HepG2 (cell line): Measurements from ENCODE around the gene SLC13A3. TPM values are rescaled to one million over a fixed set of nuclear protein-coding genes. Genes with fewer than 3 reads are reported as not detected.

ENCODE experiments used
- ATAC-seq: fragments of 200-7000 bp; cut with Tn5 transposase; 3 replicates; pipeline ENCODE4 v1.9.1; 2020; ENCODE audit warnings: mild to moderate bottlenecking, moderate library complexity
- BruUV-seq: library from RNA; stranded (reverse); fragments of 400-500 nt; replicated peaks from 2 replicates; lab custom pipeline; 2021; lab: Mats Ljungman, UMichigan
- CTCF ChIA-PET: fragments of 300-600 bp; formaldehyde crosslinking; extraction: SDS; loops from one replicate; lab custom pipeline; 2021; ENCODE audit warnings: low total read pairs, inconsistent platforms, low intra/inter-chr PET ratio; lab: Yijun Ruan, JAX
- POLR2A ChIA-PET: fragments of 350-600 bp; sonication (Branson Sonifier 250); formaldehyde crosslinking; loops from one replicate; lab custom pipeline; 2020; ENCODE audit warnings: antibody characterized with exemption, inconsistent platforms; lab: Yijun Ruan, JAX
- DNase-seq: peaks from one replicate; pipeline ENCODE4 v3.0.0-alpha.2; 2015; ENCODE audit warnings: low spot score
- FAIRE-seq: peaks from 3 replicates; lab custom pipeline; 2011; peaks lifted over from hg19 to GRCh38; lab: Jason Lieb, UNC
- H2AFZ ChIP-seq: one replicate; pipeline ENCODE4 v1.6.1; 2011; ENCODE audit warnings: low read length, inconsistent platforms
- H3K27ac ChIP-seq: fragments of 300-600 bp; 3 replicates; pipeline ENCODE4 v1.8.0; 2011; ENCODE audit warnings: mixed run types, mild to moderate bottlenecking, mixed read lengths, low read length, inconsistent platforms; ENCODE audit not compliant: insufficient read depth; ENCODE audit errors: extremely low read length
- H3K27me3 ChIP-seq, 2 experiments: fragments of 200-600 bp in 1 of 2; 2 replicates in 1 of 2; 3 replicates in 1 of 2; pipeline versions ENCODE4 v1.6.0 to v1.8.0; 2011; ENCODE audit warnings: low read length in 2 of 2, mild to moderate bottlenecking in 2 of 2, moderate library complexity in 2 of 2, inconsistent platforms in 1 of 2; ENCODE audit not compliant: insufficient read depth in 2 of 2, control insufficient read depth in 1 of 2
- H3K36me3 ChIP-seq, 2 experiments: fragments of 200-600 bp in 1 of 2; replicated peaks in 1 of 2; 2 replicates in 1 of 2; 3 replicates in 1 of 2; pipeline versions ENCODE4 v1.5.1 to v1.8.0; 2011; ENCODE audit warnings: low read length in 2 of 2, inconsistent platforms in 1 of 2; ENCODE audit not compliant: insufficient read depth in 2 of 2, control insufficient read depth in 1 of 2
- H3K4me1 ChIP-seq: 2 replicates; pipeline ENCODE4 v1.5.1; 2012; ENCODE audit warnings: low read length, inconsistent platforms; ENCODE audit not compliant: insufficient read depth
- H3K4me2 ChIP-seq: 2 replicates; pipeline ENCODE4 v1.6.0; 2011; ENCODE audit warnings: low read depth, low read length, inconsistent platforms
- H3K4me3 ChIP-seq, 3 experiments: fragments of 200-600 bp in 1 of 3; sonication (generic), shearing (Covaris generic) in 1 of 3; replicated peaks in 1 of 3; 2 replicates each; pipeline ENCODE4 v1.5.1; 2011 to 2016; ENCODE audit warnings: low read length in 3 of 3, inconsistent platforms in 2 of 3, low read depth in 2 of 3, mild to moderate bottlenecking in 2 of 3, control low read depth in 1 of 3, mixed read lengths in 1 of 3; ENCODE audit not compliant: insufficient read depth in 1 of 3
- H3K79me2 ChIP-seq: one replicate; pipeline ENCODE4 v1.6.1; 2011; ENCODE audit warnings: low read length, inconsistent platforms; ENCODE audit not compliant: insufficient read depth
- H3K9ac ChIP-seq: 2 replicates; pipeline ENCODE4 v1.6.0; 2011; ENCODE audit warnings: mild to moderate bottlenecking, low read depth, low read length, inconsistent platforms; ENCODE audit not compliant: insufficient read depth
- H3K9me3 ChIP-seq: 2 replicates; pipeline ENCODE4 v1.5.1; 2012; ENCODE audit warnings: mild to moderate bottlenecking, low read length
- H4K20me1 ChIP-seq: 2 replicates; pipeline ENCODE4 v1.6.0; 2011; ENCODE audit warnings: inconsistent platforms, mild to moderate bottlenecking, low read length, moderate library complexity; ENCODE audit not compliant: insufficient read depth
- ATAD3A ChIP-seq: sonication (generic); formaldehyde crosslinking; IDR thresholded peaks from 2 replicates; pipeline ENCODE4 v1.4.0; 2020; ENCODE audit warnings: missing genetic modification reagents
- FOXP4 ChIP-seq: sonication (generic); formaldehyde crosslinking; IDR thresholded peaks from 2 replicates; pipeline ENCODE4 v1.4.0; 2020; ENCODE audit warnings: missing genetic modification reagents
- GMEB1 ChIP-seq: sonication (generic); formaldehyde crosslinking; IDR thresholded peaks from 2 replicates; pipeline ENCODE4 v1.5.1; 2020; ENCODE audit warnings: missing genetic modification reagents, mild to moderate bottlenecking, borderline replicate concordance
- IRF2 ChIP-seq: IDR thresholded peaks from 2 replicates; pipeline ENCODE4 v1.6.1; 2018; ENCODE audit warnings: missing genetic modification reagents, missing compliant biosample characterization
- NFAT5 ChIP-seq: sonication (generic); formaldehyde crosslinking; IDR thresholded peaks from 2 replicates; pipeline ENCODE4 v1.4.0; 2020; ENCODE audit warnings: missing genetic modification reagents
- PAF1 ChIP-seq: IDR thresholded peaks from 2 replicates; pipeline ENCODE4 v1.6.1; 2016; ENCODE audit warnings: missing genetic modification reagents, missing compliant biosample characterization
- SIN3B ChIP-seq: fragments of 150-350 bp; IDR thresholded peaks from 2 replicates; pipeline ENCODE4 v1.6.1; 2014; ENCODE audit warnings: low read length
- SNAI1 ChIP-seq: sonication (generic); formaldehyde crosslinking; IDR thresholded peaks from 2 replicates; pipeline ENCODE4 v1.5.0; 2020; ENCODE audit warnings: mild to moderate bottlenecking, missing genetic modification reagents, borderline replicate concordance
- THAP7 ChIP-seq: sonication (generic); formaldehyde crosslinking; IDR thresholded peaks from 2 replicates; pipeline ENCODE4 v1.8.1; 2023; ENCODE audit warnings: mild to moderate bottlenecking, missing genetic modification reagents
- ZBTB46 ChIP-seq: sonication (generic); formaldehyde crosslinking; IDR thresholded peaks from 2 replicates; pipeline ENCODE4 v1.4.0; 2020; ENCODE audit warnings: mild to moderate bottlenecking, missing genetic modification reagents, borderline replicate concordance
- ZNF333 ChIP-seq: sonication (generic); formaldehyde crosslinking; IDR thresholded peaks from 2 replicates; pipeline ENCODE4 v1.4.0; 2020; ENCODE audit warnings: mild to moderate bottlenecking, missing genetic modification reagents, borderline replicate concordance
- ZNF572 ChIP-seq: sonication (generic); formaldehyde crosslinking; IDR thresholded peaks from 2 replicates; pipeline ENCODE4 v1.5.1; 2020; ENCODE audit warnings: mild to moderate bottlenecking, missing genetic modification reagents
- ZNF776 ChIP-seq: sonication (generic); formaldehyde crosslinking; IDR thresholded peaks from 2 replicates; pipeline ENCODE4 v1.4.0; 2020; ENCODE audit warnings: mild to moderate bottlenecking, missing genetic modification reagents
- WGBS: methylation state at CpG from one replicate; pipeline ENCODE4 v1.1.6; 2017; ENCODE audit warnings: low lambda C conversion rate; 5-methylcytosine and 5-hydroxymethylcytosine counted together
- in situ Hi-C: cut with HindIII; loops from 2 replicates; pipeline ENCODE4 v1.10.0; 2017; ENCODE audit warnings: low pct_unique_long_range_greater_than_20kb; ENCODE audit not compliant: extremely low pct_ligation_motif_present
- intact Hi-C: fragments of 100-400 bp; cut with micrococcal nuclease; formaldehyde crosslinking; loops from one replicate; pipeline ENCODE4 v1.10.0; 2022; ENCODE audit not compliant: unreplicated experiment
- polyA plus RNA-seq, 8 experiments: library from polyadenylated mRNA; depleted of rRNA in 3 of 8; stranded (reverse) in 7 of 8; unstranded in 1 of 8; fragments of >200 nt; fragmentation: Illumina TruSeq in 4 of 8; extraction: Trizol in 4 of 8; gene quantifications; 2 replicates each; pipeline versions ENCODE4 v1.2.1 to v1.2.3, GENCODE V29; 2011 to 2016; ENCODE audit warnings: low read depth in 4 of 8, missing spikeins in 1 of 8, mixed read lengths in 1 of 8; ENCODE audit not compliant: insufficient read depth in 1 of 8
- total RNA-seq, 5 experiments: library from RNA; depleted of rRNA; stranded (reverse); fragments of >200 nt; fragmentation: Illumina TruSeq; extraction: Trizol; gene quantifications; 2 replicates each; pipeline ENCODE4 v1.2.3, GENCODE V29; 2016; ENCODE audit warnings: low read depth in 1 of 5

The SLC13A3 gene
- total and polyA plus RNA-seq, 2 of the 13 experiments (the other 11 are each of a cell fraction or from before 2014, with no cell fraction given): 66.5 to 76.0 TPM

- BruUV-seq: no TSS peak
- H3K9me3 ChIP-seq: no peaks in the 10 kb centered on the region
- intact Hi-C loops: no loop called here
- in situ Hi-C loops: no loop called here
- no peak overlapping the region for H2AFZ ChIP-seq
- peaks cover 32% of the 10 kb centered on the region for H3K79me2 ChIP-seq
- ATAC-seq (no peak), FAIRE-seq (no peak), DNase-seq (no peak)
- 92% methylated on average over 6 of the region's 6 CpGs for WGBS
- H3K4me1 ChIP-seq: peaks cover 95% of the 10 kb centered on the region
- H3K27ac ChIP-seq: peak overlapping the region; percentile 60
- H3K36me3 ChIP-seq: peaks cover 3 to 38% of the 10 kb centered on the region in 2 experiments; a peak in 4 of 5 replicates
- H3K4me3 ChIP-seq: no peak overlapping the region
- peak overlapping the region; percentile 33 for H3K4me2 ChIP-seq
- no peak overlapping the region for H3K9ac ChIP-seq
- ChIA-PET POLR2A (interaction anchor here (1.0 to 6.4 kb wide), 8 partner anchors 8 to 49 kb away, joined by 3 to 72 read pairs (median 9); partner anchors contain the start of genes SLC13A3 and TP53RK), CTCF (no interaction called here)
- no peaks in the 10 kb centered on the region for H3K27me3 ChIP-seq
- H4K20me1 ChIP-seq: no peaks in the 10 kb centered on the region
- TF ChIP-seq THAP7 (CRISPR knock-in tag) (no peak), ZBTB46 (no peak), SNAI1 (CRISPR knock-in tag) (no peak), PAF1 (no peak), GMEB1 (no peak), FOXP4 (CRISPR knock-in tag) (no peak), SIN3B (no peak), NFAT5 (no peak), ZNF572 (CRISPR knock-in tag) (no peak), ZNF776 (CRISPR knock-in tag) (no peak), IRF2 (CRISPR knock-in tag) (no peak), ZNF333 (peak; percentile 44; the same call in 1 of the 2 replicates), ATAD3A (CRISPR knock-in tag) (no peak)
Measured at GRCh38 chr20:46640044-46640443, 11.2 kb downstream of the SLC13A3 start.
